ENCODE data around the gene ERFL. TPM values are rescaled to one million over a fixed set of nuclear protein-coding genes. Genes with fewer than 3 reads are reported as not detected.

ERFL gene
- total RNA-seq, 2 experiments from 2014 or later = 1.6 to 6.8 TPM

DNA sequence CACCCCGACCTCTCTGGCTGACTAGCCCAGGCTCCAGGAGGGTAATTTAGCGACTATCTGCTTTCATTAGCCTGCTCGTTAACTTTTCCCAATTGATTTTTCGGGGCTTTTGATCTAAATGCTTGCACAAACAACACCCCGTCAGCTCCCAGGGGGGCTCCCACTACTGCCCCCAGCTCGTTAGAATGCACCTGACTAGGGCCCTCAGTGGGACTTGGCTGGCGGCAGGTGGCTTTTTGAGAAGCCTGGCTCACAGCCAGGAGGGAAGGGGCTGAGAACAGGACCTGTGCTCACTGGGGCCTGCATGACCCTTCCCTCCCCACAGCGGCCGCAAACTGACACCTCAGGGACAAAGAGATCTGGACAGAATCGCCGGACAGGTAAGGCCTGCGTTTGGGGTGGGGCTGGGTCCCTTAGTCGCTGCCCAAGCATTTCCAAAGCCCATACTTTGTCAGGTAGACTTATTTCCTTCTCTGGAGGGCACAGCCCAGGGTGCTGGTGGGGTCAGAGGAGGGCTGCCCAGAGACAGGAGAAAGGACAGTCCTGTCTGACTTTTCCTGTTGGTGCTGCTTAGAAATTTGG is 58.8 kb downstream of the ERFL start:
- CTCF ChIA-PET (ENCODE audit: unreplicated experiment) = no interaction called here
- no TSS peak for BruUV-seq (replicated peaks)
- intact Hi-C loops (cut with micrococcal nuclease; ENCODE audit: unreplicated experiment) = loop anchor here (10.0 kb wide), 1 partner anchor 415 kb away; no protein-coding TSS in a partner anchor

DNA sequence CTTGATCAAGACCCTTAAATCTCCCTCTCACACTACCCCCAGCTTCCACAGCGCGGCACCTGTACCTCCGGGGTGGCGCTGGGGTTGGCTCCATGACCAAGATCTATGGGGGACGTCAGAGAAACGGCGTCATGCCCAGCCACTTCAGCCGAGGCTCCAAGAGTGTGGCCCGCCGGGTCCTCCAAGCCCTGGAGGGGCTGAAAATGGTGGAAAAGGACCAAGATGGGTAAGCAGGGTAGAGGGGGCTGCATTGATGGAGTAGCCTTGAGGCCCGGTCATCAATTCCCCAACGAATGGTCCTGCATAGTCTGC is 59.3 kb downstream of the ERFL start:
- H4K20me1 ChIP-seq (ENCODE audit: insufficient read depth, low read length) = peaks cover 26% of the 10 kb centered on the region
- peak overlapping the region; percentile 100 for H3K27ac ChIP-seq (ENCODE audit: low read depth, low read length, poor library complexity, severe bottlenecking)
- H2AFZ ChIP-seq (ENCODE audit: low read length) = no peak overlapping the region

More for the DNA sequence above, 58.8 kb downstream of the ERFL start:
- POLR2A ChIA-PET = interaction anchor here (1.6 kb wide), 1 partner anchor 10 kb away, joined by 5 read pairs; no protein-coding TSS in a partner anchor
- H3K79me2 ChIP-seq (ENCODE audit: insufficient read depth, low read depth, low read length) = peaks cover 40% of the 10 kb centered on the region
- peak overlapping the region; percentile 100 for H3K27ac ChIP-seq (ENCODE audit: low read depth, low read length, poor library complexity, severe bottlenecking)
- peaks cover 97% of the 10 kb centered on the region for H3K4me1 ChIP-seq (ENCODE audit: insufficient read depth, low read length, poor library complexity, severe bottlenecking)
- no peaks in the 10 kb centered on the region for H3K9me2 ChIP-seq (ENCODE audit: insufficient read depth, low read length)
- H2AFZ ChIP-seq (ENCODE audit: low read length) = no peak overlapping the region
- H3K4me2 ChIP-seq (ENCODE audit: low read length) = peak overlapping the region; percentile 69
- TF ChIP-seq, protein P1, sequence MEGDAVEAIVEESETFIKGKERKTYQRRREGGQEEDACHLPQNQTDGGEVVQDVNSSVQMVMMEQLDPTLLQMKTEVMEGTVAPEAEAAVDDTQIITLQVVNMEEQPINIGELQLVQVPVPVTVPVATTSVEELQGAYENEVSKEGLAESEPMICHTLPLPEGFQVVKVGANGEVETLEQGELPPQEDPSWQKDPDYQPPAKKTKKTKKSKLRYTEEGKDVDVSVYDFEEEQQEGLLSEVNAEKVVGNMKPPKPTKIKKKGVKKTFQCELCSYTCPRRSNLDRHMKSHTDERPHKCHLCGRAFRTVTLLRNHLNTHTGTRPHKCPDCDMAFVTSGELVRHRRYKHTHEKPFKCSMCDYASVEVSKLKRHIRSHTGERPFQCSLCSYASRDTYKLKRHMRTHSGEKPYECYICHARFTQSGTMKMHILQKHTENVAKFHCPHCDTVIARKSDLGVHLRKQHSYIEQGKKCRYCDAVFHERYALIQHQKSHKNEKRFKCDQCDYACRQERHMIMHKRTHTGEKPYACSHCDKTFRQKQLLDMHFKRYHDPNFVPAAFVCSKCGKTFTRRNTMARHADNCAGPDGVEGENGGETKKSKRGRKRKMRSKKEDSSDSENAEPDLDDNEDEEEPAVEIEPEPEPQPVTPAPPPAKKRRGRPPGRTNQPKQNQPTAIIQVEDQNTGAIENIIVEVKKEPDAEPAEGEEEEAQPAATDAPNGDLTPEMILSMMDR (conservative IDR thresholded peaks at IDR 0.05; ENCODE audit: low read length) = no peak
- no peak for TF ChIP-seq EZH2phosphoT487 (IDR thresholded peaks at IDR 0.05; ENCODE audit: borderline replicate concordance, low read depth, low read length)
- peak overlapping the region; percentile 54 for H3K4me3 ChIP-seq (ENCODE audit: low read depth, low read length, poor library complexity, severe bottlenecking)
- peaks cover 21% of the 10 kb centered on the region for H4K20me1 ChIP-seq (ENCODE audit: insufficient read depth, low read length)
- no peaks in the 10 kb centered on the region for H3K9me3 ChIP-seq (ENCODE audit: low read length)
- peak; percentile 67 for DNase-seq (ENCODE audit: low spot score)
- peaks cover 91% of the 10 kb centered on the region for H3K36me3 ChIP-seq (ENCODE audit: insufficient read depth, low read length)

More for the DNA sequence above, 59.3 kb downstream of the ERFL start:
- ChIA-PET POLR2A (interaction anchor here (0.9 to 1.6 kb wide), 2 partner anchors 10 to 74 kb away, joined by 3 to 5 read pairs; no protein-coding TSS in a partner anchor), CTCF (ENCODE audit: unreplicated experiment) (no interaction called here)
- peak overlapping the region; percentile 54 for H3K4me3 ChIP-seq (ENCODE audit: low read depth, low read length, poor library complexity, severe bottlenecking)
- peaks cover 45% of the 10 kb centered on the region for H3K79me2 ChIP-seq (ENCODE audit: insufficient read depth, low read depth, low read length)
- intact Hi-C loops (cut with micrococcal nuclease; ENCODE audit: unreplicated experiment) = loop anchor here (10.0 kb wide), 1 partner anchor 416 kb away; no protein-coding TSS in a partner anchor
- peaks cover 97% of the 10 kb centered on the region for H3K4me1 ChIP-seq (ENCODE audit: insufficient read depth, low read length, poor library complexity, severe bottlenecking)
- DNase-seq (ENCODE audit: low spot score) = no peak
- TF ChIP-seq, protein P1 (conservative IDR thresholded peaks at IDR 0.05; ENCODE audit: low read length) = no peak
- TF ChIP-seq EZH2phosphoT487 (IDR thresholded peaks at IDR 0.05; ENCODE audit: borderline replicate concordance, low read depth, low read length) = no peak
- no peaks in the 10 kb centered on the region for H3K9me3 ChIP-seq (ENCODE audit: low read length)
- peaks cover 92% of the 10 kb centered on the region for H3K36me3 ChIP-seq (ENCODE audit: insufficient read depth, low read length)
- no peaks in the 10 kb centered on the region for H3K9me2 ChIP-seq (ENCODE audit: insufficient read depth, low read length)
- no TSS peak for BruUV-seq (replicated peaks)
- peak overlapping the region; percentile 69 for H3K4me2 ChIP-seq (ENCODE audit: low read length)

Measured in OCI-LY7 (cell line).